Activated CD8-positive, alpha-beta T cell treated with anti-CD3 and anti-CD28 coated beads, Interleukin-2, amount 10 ng/mL, durations not matched to agents 7 days and 5 days (primary cell): ENCODE results near the gene GLMN. TPM values are rescaled to one million over a fixed set of nuclear protein-coding genes. Genes with fewer than 3 reads are reported as not detected.
"Not testable (repeated sequence)": the region's sequence is repeated elsewhere in the genome, so short reads cannot be mapped to it uniquely, and the experiment has no call there.

Experiments
- ATAC-seq: fragments of 150-1000 bp; cut with Tn5 transposase; one replicate; pipeline ENCODE4 v1.10.0; 2021; ENCODE audit warnings: moderate library complexity
- CTCF ChIA-PET: fragments of 350-600 bp; sonication (Branson Sonifier 250); formaldehyde crosslinking; loops from one replicate; lab custom pipeline; 2021; ENCODE audit warnings: antibody characterized with exemption; lab: Charles Lee
- POLR2A ChIA-PET: fragments of 350-600 bp; sonication (Branson Sonifier 250); formaldehyde crosslinking; loops from one replicate; lab custom pipeline; 2021; ENCODE audit warnings: antibody characterized with exemption; lab: Charles Lee
- DNase-seq: peaks from one replicate; pipeline ENCODE4 v3.0.0-alpha.2; 2020
- H3K27ac Mint-ChIP-seq: one replicate; pipeline ENCODE4 v1.8.0; 2021; ENCODE audit warnings: mild to moderate bottlenecking, mixed read lengths
- H3K27me3 Mint-ChIP-seq: one replicate; pipeline ENCODE4 v1.8.0; 2021; ENCODE audit warnings: low read depth, mixed read lengths
- H3K36me3 Mint-ChIP-seq: one replicate; pipeline ENCODE4 v1.8.0; 2021; ENCODE audit warnings: low read depth, mixed read lengths
- H3K4me1 Mint-ChIP-seq: one replicate; pipeline ENCODE4 v1.8.0; 2021; ENCODE audit warnings: low read depth, mixed read lengths
- H3K4me3 Mint-ChIP-seq: one replicate; pipeline ENCODE4 v1.8.0; 2021; ENCODE audit warnings: mild to moderate bottlenecking, mixed read lengths
- H3K9me3 Mint-ChIP-seq: one replicate; pipeline ENCODE4 v1.8.0; 2022; ENCODE audit warnings: mixed read lengths; ENCODE audit not compliant: insufficient read depth
- total RNA-seq, 2 experiments: library from RNA; stranded (reverse); gene quantifications; one replicate each; pipeline ENCODE4 v1.2.3, GENCODE V29; 2021

The GLMN gene
- total RNA-seq, 2 experiments from 2014 or later, result 18.4 to 21.9 TPM

DNA sequence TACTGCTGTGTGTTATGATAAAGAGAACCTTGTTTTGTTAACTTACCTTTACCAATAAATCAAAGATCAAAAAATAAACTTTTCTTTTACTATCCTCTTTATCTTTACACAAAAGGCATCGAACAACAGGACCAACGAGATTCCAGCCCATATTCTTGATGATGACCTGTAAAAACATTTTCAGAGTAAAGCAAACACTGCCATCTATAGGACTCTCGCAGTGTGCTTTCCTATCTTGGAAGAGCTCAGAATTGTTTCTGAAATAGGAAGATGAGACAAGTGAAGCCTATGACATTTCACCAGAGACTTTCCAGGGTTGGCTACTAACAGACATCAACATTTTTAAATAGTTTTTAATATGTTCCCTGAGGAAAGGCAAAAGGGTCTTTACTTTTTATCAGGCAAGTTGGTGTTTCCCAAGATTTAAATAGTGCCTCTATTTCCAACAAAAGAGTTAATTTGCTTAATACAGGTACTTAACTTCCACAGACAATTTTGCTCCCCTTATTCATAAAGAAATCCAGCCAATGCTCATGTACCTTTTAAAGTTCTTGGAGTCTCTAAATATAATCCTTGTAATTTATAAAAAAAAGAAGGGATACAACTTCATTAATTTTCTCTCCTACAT is 7.3 kb downstream of the GLMN start:
- POLR2A ChIA-PET, result no interaction called here
- Mint-ChIP-seq H3K27ac (no peak overlapping the region), H3K4me3 (no peak overlapping the region)

DNA sequence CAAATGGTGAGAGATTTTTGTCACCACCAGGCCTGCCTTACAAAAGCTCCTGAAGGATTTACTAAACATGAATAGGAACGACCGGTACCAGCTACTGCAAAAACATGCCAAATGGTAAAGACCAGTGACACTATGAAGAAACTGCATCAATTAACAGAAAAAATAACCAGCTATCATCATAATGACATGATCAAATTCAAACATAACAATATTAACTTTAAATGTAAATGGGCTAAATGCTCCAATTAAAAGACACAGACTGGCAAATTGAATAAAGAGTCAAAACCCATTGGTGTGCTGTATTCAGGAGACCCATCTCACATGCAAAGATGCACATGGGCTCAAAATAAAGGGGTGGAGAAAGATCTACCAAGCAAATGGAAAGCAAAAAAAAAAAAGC is 17.4 kb downstream of the GLMN start:
- H3K4me1 Mint-ChIP-seq, result peaks cover 10% of the 10 kb centered on the region
- DNase-seq, H3K4me3 Mint-ChIP-seq, H3K27me3 Mint-ChIP-seq, ATAC-seq, POLR2A ChIA-PET, H3K27ac Mint-ChIP-seq, H3K9me3 Mint-ChIP-seq: not testable (repeated sequence)
- peaks cover 85% of the 10 kb centered on the region for H3K36me3 Mint-ChIP-seq
- CTCF ChIA-PET, result interaction anchor here (1.6 kb wide), 1 partner anchor 10 kb away, joined by 5 read pairs; no protein-coding TSS in a partner anchor

More for the DNA sequence above, 7.3 kb downstream of the GLMN start:
- DNase-seq (no peak), ATAC-seq (no peak)
- peaks cover 18% of the 10 kb centered on the region for H3K4me1 Mint-ChIP-seq
- no peaks in the 10 kb centered on the region for H3K27me3 Mint-ChIP-seq
- no peaks in the 10 kb centered on the region for H3K9me3 Mint-ChIP-seq
- CTCF ChIA-PET, result interaction anchor here (0.6 to 2.1 kb wide), 22 partner anchors 9 to 818 kb away, joined by 3 to 46 read pairs (median 4); partner anchors contain the start of gene BTBD8
- H3K36me3 Mint-ChIP-seq, result peaks cover 48% of the 10 kb centered on the region

DNA sequence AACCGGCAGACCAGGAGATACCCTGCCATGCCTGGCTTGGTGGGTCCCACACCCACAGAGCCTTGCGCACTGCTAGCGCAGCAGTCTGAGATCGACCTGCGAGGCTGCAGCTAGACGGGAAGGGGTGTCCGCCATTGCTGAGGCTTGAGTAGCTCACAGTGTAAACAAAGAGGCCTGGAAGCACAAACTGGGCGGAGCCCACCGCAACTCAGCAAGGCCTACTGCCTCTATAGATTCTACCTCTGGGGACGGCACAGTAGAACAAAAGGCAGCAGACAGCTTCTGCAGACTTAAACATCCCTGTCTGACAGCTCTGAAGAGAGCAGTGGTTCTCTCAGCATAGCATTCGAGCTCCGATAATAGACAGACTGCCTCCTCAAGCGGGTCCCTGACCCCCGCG is 19.0 kb downstream of the GLMN start:
- DNase-seq, H3K27me3 Mint-ChIP-seq, H3K9me3 Mint-ChIP-seq, H3K27ac Mint-ChIP-seq, ATAC-seq, POLR2A ChIA-PET, H3K4me3 Mint-ChIP-seq: not testable (repeated sequence)
- CTCF ChIA-PET, result interaction anchor here (1.1 kb wide), 1 partner anchor 8 kb away, joined by 3 read pairs; no protein-coding TSS in a partner anchor
- peaks cover 10% of the 10 kb centered on the region for H3K4me1 Mint-ChIP-seq
- H3K36me3 Mint-ChIP-seq, result peaks cover 77% of the 10 kb centered on the region

DNA sequence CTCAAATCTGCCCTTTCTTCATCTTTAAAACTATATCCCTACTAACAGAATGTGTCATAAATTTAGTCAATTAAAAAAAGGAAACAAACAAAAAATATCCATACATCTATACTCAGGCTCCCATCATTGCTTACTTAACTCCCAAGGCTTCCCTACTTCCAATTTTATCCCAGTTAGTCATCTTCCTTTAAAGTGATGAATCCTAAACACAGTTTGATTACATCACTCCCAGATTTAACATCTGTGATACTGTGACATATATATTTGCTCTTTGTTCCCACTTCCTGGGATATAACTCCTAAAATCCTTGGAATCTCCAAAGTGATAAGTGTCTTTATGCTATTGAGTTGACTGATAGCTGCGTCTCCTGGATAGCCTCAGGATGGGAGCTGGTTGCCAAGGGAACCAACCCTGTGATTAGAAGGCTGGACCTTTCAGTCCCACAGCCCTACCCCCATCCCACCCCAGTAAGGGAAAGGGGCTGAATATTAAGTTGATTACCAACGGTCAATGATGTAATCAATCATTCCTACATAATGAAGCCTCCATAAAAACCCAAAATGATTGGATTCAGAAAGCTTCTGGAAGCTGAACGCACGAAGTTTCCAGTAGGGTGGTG is 21.6 kb downstream of the GLMN start:
- no peak for DNase-seq
- peaks cover 10% of the 10 kb centered on the region for H3K4me1 Mint-ChIP-seq
- no peaks in the 10 kb centered on the region for H3K9me3 Mint-ChIP-seq
- POLR2A ChIA-PET, result no interaction called here
- H3K27me3 Mint-ChIP-seq, result no peaks in the 10 kb centered on the region
- CTCF ChIA-PET, result no interaction called here
- no peak overlapping the region for H3K4me3 Mint-ChIP-seq
- peaks cover 64% of the 10 kb centered on the region for H3K36me3 Mint-ChIP-seq
- H3K27ac Mint-ChIP-seq, result no peak overlapping the region
- no peak for ATAC-seq

DNA sequence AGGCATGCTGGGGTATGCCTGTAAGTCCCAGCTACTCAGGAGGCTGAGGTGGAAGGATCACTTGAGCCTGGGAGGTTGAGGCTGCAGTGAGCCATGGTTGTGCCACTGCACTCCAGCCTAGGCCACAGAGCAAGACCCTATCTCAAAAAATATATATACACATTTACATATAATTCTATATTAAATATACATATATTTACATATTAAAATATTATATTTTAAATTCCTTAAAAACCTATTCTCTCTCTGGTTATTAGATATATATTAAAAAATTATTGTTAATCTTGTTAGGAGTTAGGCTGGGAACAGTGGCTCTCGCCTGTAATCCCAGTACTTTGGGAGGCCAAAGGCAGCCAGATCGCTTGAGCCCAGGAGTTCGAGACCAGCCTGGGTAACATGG is 22.7 kb downstream of the GLMN start:
- peaks cover 57% of the 10 kb centered on the region for H3K36me3 Mint-ChIP-seq
- H3K27me3 Mint-ChIP-seq, result no peaks in the 10 kb centered on the region
- ChIA-PET POLR2A (no interaction called here), CTCF (no interaction called here)
- no peak for DNase-seq
- H3K9me3 Mint-ChIP-seq, result no peaks in the 10 kb centered on the region
- ATAC-seq, result no peak
- H3K4me3 Mint-ChIP-seq, result no peak overlapping the region
- H3K4me1 Mint-ChIP-seq, result peaks cover 2% of the 10 kb centered on the region
- H3K27ac Mint-ChIP-seq, result no peak overlapping the region

DNA sequence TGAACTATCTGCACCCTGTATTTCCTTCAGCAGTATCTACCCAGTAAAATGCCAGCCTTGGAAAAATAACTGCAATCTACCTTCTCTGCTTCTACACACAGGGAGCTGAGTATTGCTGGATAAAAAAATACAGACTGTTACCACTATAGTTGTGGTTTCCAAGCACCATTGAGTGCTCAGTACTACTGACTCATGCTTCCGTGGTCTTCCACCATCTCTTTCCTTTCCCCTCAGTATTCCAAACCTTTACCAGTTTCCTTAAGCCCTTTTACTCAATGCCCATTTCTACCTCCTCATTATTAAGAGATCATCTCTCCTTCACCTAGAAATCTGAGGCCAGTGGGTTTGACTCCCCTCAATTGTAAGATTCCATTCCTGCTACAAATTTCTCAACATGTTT is 23.8 kb downstream of the GLMN start:
- Mint-ChIP-seq H3K9me3 (no peaks in the 10 kb centered on the region), H3K36me3 (peaks cover 46% of the 10 kb centered on the region), H3K27ac (no peak overlapping the region), H3K27me3 (no peaks in the 10 kb centered on the region), H3K4me1 (no peaks in the 10 kb centered on the region), H3K4me3 (no peak overlapping the region)
- CTCF ChIA-PET, result interaction anchor here (1.7 kb wide), 1 partner anchor 277 kb away, joined by 4 read pairs; no protein-coding TSS in a partner anchor
- POLR2A ChIA-PET, result no interaction called here
- no peak for DNase-seq
- ATAC-seq, result no peak

DNA sequence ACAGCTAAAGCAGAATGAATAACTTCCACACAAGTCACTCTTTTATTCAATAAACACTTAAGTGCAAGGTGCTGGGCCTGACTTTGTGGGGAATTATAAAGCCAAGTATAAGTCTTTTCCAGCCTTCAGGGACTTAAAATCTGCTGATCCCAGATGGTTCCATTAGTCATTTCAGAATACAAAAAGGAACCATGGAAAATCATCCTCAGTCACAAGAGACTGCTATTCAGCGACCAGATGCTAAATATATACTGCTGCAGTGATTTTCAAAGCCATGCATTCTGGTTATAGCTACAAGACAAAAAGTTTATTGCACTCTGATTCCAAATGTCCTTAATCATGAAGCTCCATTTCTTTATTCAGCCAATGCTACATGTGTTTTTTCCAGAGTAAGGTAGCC is 25.7 kb downstream of the GLMN start:
- Mint-ChIP-seq H3K4me1 (no peaks in the 10 kb centered on the region), H3K36me3 (peaks cover 36% of the 10 kb centered on the region), H3K27ac (no peak overlapping the region), H3K4me3 (no peak overlapping the region), H3K27me3 (no peaks in the 10 kb centered on the region), H3K9me3 (no peaks in the 10 kb centered on the region)
- CTCF ChIA-PET, result interaction anchor here (1.2 to 1.7 kb wide), 2 partner anchors 18 to 275 kb away, joined by 4 read pairs; no protein-coding TSS in a partner anchor
- ATAC-seq, result no peak
- POLR2A ChIA-PET, result interaction anchor here (0.6 to 0.7 kb wide), 2 partner anchors 10 to 320 kb away, joined by 3 to 5 read pairs; no protein-coding TSS in a partner anchor
- DNase-seq, result no peak

DNA sequence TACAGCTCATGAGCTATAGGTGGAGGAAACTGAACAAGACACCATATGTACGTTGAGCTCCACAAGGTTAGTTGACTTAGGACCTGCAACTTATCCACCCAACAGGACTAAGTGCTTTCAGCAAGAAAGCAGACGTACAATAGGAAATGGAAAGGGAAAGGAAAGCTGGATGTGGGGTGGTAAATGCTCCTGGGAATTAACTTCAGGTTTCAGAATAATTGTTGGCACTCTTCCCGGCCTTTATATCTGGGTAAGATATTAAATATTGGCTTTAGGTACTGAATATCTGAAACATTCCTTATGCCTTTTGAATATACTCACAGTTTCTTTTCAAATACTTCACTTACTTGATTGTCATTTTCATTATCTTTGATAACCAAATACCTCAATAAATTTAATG is 36.3 kb downstream of the GLMN start:
- Mint-ChIP-seq H3K4me3 (no peak overlapping the region), H3K9me3 (no peaks in the 10 kb centered on the region), H3K4me1 (no peaks in the 10 kb centered on the region), H3K27me3 (no peaks in the 10 kb centered on the region), H3K27ac (no peak overlapping the region), H3K36me3 (peaks cover 69% of the 10 kb centered on the region)
- ATAC-seq (no peak), DNase-seq (no peak)
- POLR2A ChIA-PET, result interaction anchor here (0.6 kb wide), 1 partner anchor 744 kb away, joined by 3 read pairs; no protein-coding TSS in a partner anchor
- CTCF ChIA-PET, result no interaction called here

DNA sequence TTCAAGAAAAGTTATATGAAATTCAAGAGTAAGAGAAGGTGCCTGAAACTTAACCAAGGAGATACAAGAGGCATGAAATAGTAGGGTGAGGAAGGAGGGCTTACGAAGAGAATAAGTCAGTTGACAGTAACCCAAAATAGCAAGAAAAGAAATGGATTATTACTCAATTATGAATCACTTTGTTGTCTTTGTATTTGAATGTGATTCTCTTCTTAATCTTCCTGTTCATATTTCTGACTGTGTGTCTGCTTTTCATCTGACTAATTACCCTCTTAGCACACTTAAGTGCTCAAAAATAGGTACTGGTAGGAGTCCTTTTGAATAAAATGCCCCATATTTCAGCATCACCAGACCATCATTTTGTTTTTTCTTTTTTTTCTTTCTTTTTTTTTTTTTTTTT is 39.4 kb downstream of the GLMN start:
- H3K9me3 Mint-ChIP-seq, result no peaks in the 10 kb centered on the region
- peaks cover 2% of the 10 kb centered on the region for H3K4me1 Mint-ChIP-seq
- ChIA-PET POLR2A (no interaction called here), CTCF (no interaction called here)
- no peak overlapping the region for H3K4me3 Mint-ChIP-seq
- ATAC-seq, result no peak
- no peak for DNase-seq
- peaks cover 87% of the 10 kb centered on the region for H3K36me3 Mint-ChIP-seq
- no peak overlapping the region for H3K27ac Mint-ChIP-seq
- no peaks in the 10 kb centered on the region for H3K27me3 Mint-ChIP-seq

DNA sequence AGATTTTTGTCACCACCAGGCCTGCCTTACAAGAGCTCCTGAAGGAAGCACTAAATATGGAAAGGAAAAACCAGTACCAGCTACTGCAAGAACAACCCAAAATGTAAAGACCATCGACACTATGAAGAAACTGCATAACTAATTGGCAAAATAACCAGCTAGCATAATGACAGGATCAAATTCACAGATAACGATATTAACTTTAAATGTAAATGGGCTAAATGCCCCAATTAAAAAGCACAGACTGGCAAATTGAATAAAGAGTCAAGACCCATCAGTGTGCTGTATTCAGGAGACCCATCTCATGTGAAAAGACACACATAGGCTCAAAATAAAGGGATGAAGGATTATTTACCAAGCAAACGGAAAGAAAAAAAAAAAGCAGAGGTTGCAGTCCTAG is 44.1 kb downstream of the GLMN start:
- H3K27ac Mint-ChIP-seq, DNase-seq, H3K27me3 Mint-ChIP-seq, H3K9me3 Mint-ChIP-seq, ATAC-seq, H3K4me1 Mint-ChIP-seq, POLR2A ChIA-PET, H3K4me3 Mint-ChIP-seq: not testable (repeated sequence)
- peaks cover 69% of the 10 kb centered on the region for H3K36me3 Mint-ChIP-seq
- CTCF ChIA-PET, result interaction anchor here (0.9 kb wide), 1 partner anchor 13 kb away, joined by 3 read pairs; no protein-coding TSS in a partner anchor

DNA sequence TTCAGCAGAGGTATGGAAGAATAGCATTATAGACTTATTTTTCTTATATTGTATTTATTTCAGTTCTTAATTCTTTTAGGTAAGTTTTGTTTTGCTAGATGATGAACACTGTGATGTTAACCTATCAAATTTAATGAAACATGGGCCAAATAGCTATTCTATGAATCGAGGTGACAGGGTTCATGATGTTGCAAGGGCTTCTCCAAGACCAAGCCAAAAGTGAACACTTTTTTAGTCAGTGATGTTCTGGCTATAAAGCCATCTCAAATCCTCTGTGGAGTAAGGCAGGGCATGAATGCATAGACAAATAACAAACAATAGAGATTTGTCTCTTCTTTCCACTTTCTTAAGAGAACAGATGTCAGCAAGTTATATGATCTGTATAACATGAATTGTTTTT is 54.4 kb downstream of the GLMN start:
- Mint-ChIP-seq H3K4me3 (no peak overlapping the region), H3K4me1 (no peaks in the 10 kb centered on the region), H3K36me3 (peaks cover 14% of the 10 kb centered on the region), H3K27ac (no peak overlapping the region), H3K27me3 (no peaks in the 10 kb centered on the region), H3K9me3 (no peaks in the 10 kb centered on the region)
- DNase-seq, result no peak
- ChIA-PET CTCF (no interaction called here), POLR2A (no interaction called here)
- ATAC-seq, result no peak

DNA sequence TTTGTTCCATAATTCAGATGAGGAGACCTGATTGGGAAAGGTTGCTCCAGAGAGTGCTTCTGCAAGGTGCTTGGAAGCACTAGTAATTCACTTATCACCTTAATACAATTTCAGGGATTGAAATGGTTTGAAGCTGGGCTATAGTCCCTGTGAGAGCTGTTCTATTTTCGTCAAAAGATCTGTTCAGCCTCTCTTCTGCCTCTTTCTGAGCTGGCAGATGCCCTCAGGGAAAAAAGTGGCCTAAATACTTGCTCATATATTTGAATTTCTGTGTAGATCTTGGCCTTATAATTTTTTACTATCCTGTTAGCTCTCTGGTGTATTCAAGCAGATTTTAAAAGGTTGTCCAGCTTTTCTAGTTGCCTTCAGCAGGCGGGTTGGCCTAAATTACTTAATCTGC is 58.8 kb downstream of the GLMN start:
- H3K4me3 Mint-ChIP-seq, result no peak overlapping the region
- ChIA-PET CTCF (no interaction called here), POLR2A (no interaction called here)
- H3K36me3 Mint-ChIP-seq, result no peaks in the 10 kb centered on the region
- no peak overlapping the region for H3K27ac Mint-ChIP-seq
- no peaks in the 10 kb centered on the region for H3K9me3 Mint-ChIP-seq
- no peaks in the 10 kb centered on the region for H3K4me1 Mint-ChIP-seq
- DNase-seq, result no peak
- H3K27me3 Mint-ChIP-seq, result peaks cover 5% of the 10 kb centered on the region
- ATAC-seq, result no peak
